GM12878 (cell line): ENCODE results near the gene PTMA. TPM values are rescaled to one million over a fixed set of nuclear protein-coding genes. Genes with fewer than 3 reads are reported as not detected.

Experiments used
- CHD4 ChIP-seq: fragments of 200-600 bp; sonication (generic); IDR thresholded peaks from 2 replicates; pipeline ENCODE4 v1.6.1; 2016; ENCODE audit warnings: mild to moderate bottlenecking
- DPF2 ChIP-seq: fragments of 450-650 bp; IDR thresholded peaks from 2 replicates; pipeline ENCODE4 v1.6.1; 2017; ENCODE audit warnings: mild to moderate bottlenecking
- EED ChIP-seq: sonication (generic); IDR thresholded peaks from 2 replicates; pipeline ENCODE4 v1.6.1; 2016; ENCODE audit warnings: antibody characterized with exemption, low read depth
- IRF4 ChIP-seq: IDR thresholded peaks from 2 replicates; pipeline ENCODE4 v1.6.1; 2011; ENCODE audit warnings: low read depth, low read length
- JUND ChIP-seq: IDR thresholded peaks from 2 replicates; pipeline ENCODE4 v1.6.1; 2012; ENCODE audit warnings: low read depth, mild to moderate bottlenecking, low read length, improper control_type of control experiment, moderate library complexity
- MXI1 ChIP-seq: fragments of 150-350 bp; IDR thresholded peaks from 2 replicates; pipeline ENCODE4 v1.6.1; 2011; ENCODE audit warnings: low read depth, mild to moderate bottlenecking, inconsistent platforms, low read length, improper control_type of control experiment
- NFYA ChIP-seq: IDR thresholded peaks from 2 replicates; pipeline ENCODE4 v1.6.1; 2011; ENCODE audit warnings: low read depth, mild to moderate bottlenecking, low read length, improper control_type of control experiment, borderline replicate concordance
- NFYB ChIP-seq: IDR thresholded peaks from 2 replicates; pipeline ENCODE4 v1.6.1; 2011; ENCODE audit warnings: low read depth, mild to moderate bottlenecking, low read length, improper control_type of control experiment, moderate library complexity; ENCODE audit not compliant: insufficient read depth
- PKNOX1 ChIP-seq: fragments of 450-650 bp; IDR thresholded peaks from 2 replicates; pipeline ENCODE4 v1.6.1; 2016; ENCODE audit warnings: mild to moderate bottlenecking
- RAD51 ChIP-seq: fragments of 450-650 bp; IDR thresholded peaks from 2 replicates; pipeline ENCODE4 v1.6.1; 2016; ENCODE audit warnings: moderate library complexity, mild to moderate bottlenecking, inconsistent platforms
- RCOR1 ChIP-seq: conservative IDR thresholded peaks from 2 replicates; pipeline ENCODE4 v1.6.1; 2012; ENCODE audit warnings: low read depth, low read length, improper control_type of control experiment
- SIX5 ChIP-seq: IDR thresholded peaks from 2 replicates; pipeline ENCODE4 v1.6.1; 2011; ENCODE audit warnings: mild to moderate bottlenecking, low read depth, low read length, moderate library complexity; ENCODE audit not compliant: severe bottlenecking
- SKIL ChIP-seq: fragments of 450-650 bp; IDR thresholded peaks from 2 replicates; pipeline ENCODE4 v1.6.1; 2017; ENCODE audit warnings: mild to moderate bottlenecking, low read depth, inconsistent platforms; ENCODE audit not compliant: poor library complexity, severe bottlenecking
- SMAD1 ChIP-seq: fragments of 450-650 bp; IDR thresholded peaks from 2 replicates; pipeline ENCODE4 v1.6.1; 2018; ENCODE audit warnings: mild to moderate bottlenecking, low read depth; ENCODE audit not compliant: partially characterized antibody
- SREBF1 ChIP-seq: IDR thresholded peaks from 2 replicates; pipeline ENCODE4 v1.6.1; 2012; ENCODE audit warnings: mild to moderate bottlenecking, low read length
- USF2 ChIP-seq: IDR thresholded peaks from 2 replicates; pipeline ENCODE4 v1.6.1; 2011; ENCODE audit warnings: low read depth, low read length, improper control_type of control experiment, borderline replicate concordance
- WRNIP1 ChIP-seq: IDR thresholded peaks from 2 replicates; pipeline ENCODE4 v1.6.1; 2011; ENCODE audit warnings: low read depth, low read length, improper control_type of control experiment, borderline replicate concordance
- ZBTB33 ChIP-seq: fragments of 450-650 bp; IDR thresholded peaks from 2 replicates; pipeline ENCODE4 v1.6.1; 2017; ENCODE audit warnings: mild to moderate bottlenecking
- ZBTB4 ChIP-seq: fragments of 450-650 bp; formaldehyde crosslinking; IDR thresholded peaks from 2 replicates; pipeline ENCODE4 v1.4.0; 2022; ENCODE audit warnings: mild to moderate bottlenecking, moderate library complexity
- polyA plus RNA-seq, 11 experiments: library from polyadenylated mRNA; depleted of rRNA in 4 of 11; unstranded in 6 of 11; stranded (reverse) in 5 of 11; fragments of >200 nt; fragmentation: Nextera tagmentation in 4 of 11; fragmentation: Illumina TruSeq in 1 of 11; extraction: Ambion mirVana in 4 of 11; extraction: Trizol in 1 of 11; gene quantifications; 1 replicate in 1 of 11; 2 replicates in 10 of 11; pipeline versions ENCODE4 v1.2.1 to v1.2.3, GENCODE V29; 2011 to 2016; ENCODE audit warnings: inconsistent platforms in 2 of 11, missing spikeins in 2 of 11, low read depth in 1 of 11
- total RNA-seq, 4 experiments: library from RNA; depleted of rRNA in 3 of 4; stranded (reverse); fragments of >200 nt in 3 of 4; fragmentation: Illumina TruSeq in 1 of 4; extraction: Trizol in 1 of 4; gene quantifications; 2 replicates each; pipeline versions ENCODE4 v1.2.1 to v1.2.3, GENCODE V29; 2013 to 2021

The PTMA gene
- total and polyA plus RNA-seq, 10 of the 15 experiments (the other 5 are each of a cell fraction or from before 2014, with no cell fraction given): 1,144 to 5,018 (median 3,464) TPM

- TF ChIP-seq EED: no peak
- TF ChIP-seq SIX5: no peak
- TF ChIP-seq ZBTB33: no peak
- no peak for TF ChIP-seq RCOR1
- no peak for TF ChIP-seq NFYA
- TF ChIP-seq WRNIP1: peak; percentile 21; the same call in 1 of the 2 replicates
- TF ChIP-seq IRF4: 0 out of 2 replicates have a peak, but pooled peaks have one; percentile 44
- no peak for TF ChIP-seq JUND
- no peak; the same call in none of the 2 replicates for TF ChIP-seq USF2
- peak; percentile 62; the same call in 1 of the 2 replicates for TF ChIP-seq ZBTB4
- TF ChIP-seq DPF2: 0 out of 2 replicates have a peak, but pooled peaks have one; percentile 51
- TF ChIP-seq CHD4: no peak
- TF ChIP-seq SREBF1: no peak
- TF ChIP-seq SKIL: no peak
- TF ChIP-seq NFYB: no peak
- peak; percentile 55; the same call in 1 of the 2 replicates for TF ChIP-seq RAD51
- TF ChIP-seq MXI1: peak; percentile 86
- TF ChIP-seq PKNOX1: 0 out of 2 replicates have a peak, but pooled peaks have one; percentile 4
- peak; percentile 63 for TF ChIP-seq SMAD1
Observed at GRCh38 chr2:231713730-231714638, 5.7 kb downstream of the PTMA start (continued).
